Glomerular visceral epithelial cell (primary cell): ENCODE data around the gene FAT2.
"Not testable (repeated sequence)": the region's sequence is repeated elsewhere in the genome, so short reads cannot be mapped to it uniquely, and the experiment has no call there.

Experiments used
- DNase-seq: peaks from one replicate; pipeline ENCODE4 v3.0.0-alpha.2; 2016; ENCODE audit errors: extremely low spot score

Gene FAT2

GRCh38 chr5:151612689-151613427 lies 21.7 kb upstream of the FAT2 start:
- DNase-seq, result peak; percentile 77

- no peak for DNase-seq
These were observed 20.1 kb upstream of the FAT2 start for GRCh38 chr5:151611127-151611775.

- DNase-seq, result no peak
These were observed 17.4 kb upstream of the FAT2 start for GRCh38 chr5:151608522-151608921.

- no peak for DNase-seq
These were observed 16.2 kb upstream of the FAT2 start for GRCh38 chr5:151607304-151607703.

- no peak for DNase-seq
These were observed 14.4 kb upstream of the FAT2 start for GRCh38 chr5:151605559-151605958.

- DNase-seq, result no peak
These were observed 11.7 kb upstream of the FAT2 start for GRCh38 chr5:151602806-151603205.

- no peak for DNase-seq
These were observed 10.3 kb upstream of the FAT2 start for GRCh38 chr5:151601391-151601790.

- DNase-seq, result no peak
These were observed 9.0 kb upstream of the FAT2 start for GRCh38 chr5:151600069-151600665.

GRCh38 chr5:151598984-151599383 lies 7.9 kb upstream of the FAT2 start:
- DNase-seq, result no peak

- DNase-seq, result no peak
These were observed 7.4 kb upstream of the FAT2 start for GRCh38 chr5:151598549-151598948.

GRCh38 chr5:151597749-151598148 lies 6.6 kb upstream of the FAT2 start:
- DNase-seq, result no peak

GRCh38 chr5:151596828-151597539 lies 5.9 kb upstream of the FAT2 start:
- peak; percentile 53 for DNase-seq

- peak; percentile 28 for DNase-seq
These were observed 4.3 kb upstream of the FAT2 start for GRCh38 chr5:151595411-151595826.

- peak; percentile 82 for DNase-seq
These were observed 1.8 kb upstream of the FAT2 start for GRCh38 chr5:151592855-151593408.

- DNase-seq, result peak; percentile 30
These were observed 1.1 kb downstream of the FAT2 start for GRCh38 chr5:151589878-151590570.

- DNase-seq, result no peak
These were observed 3.2 kb downstream of the FAT2 start for GRCh38 chr5:151587796-151588555.

GRCh38 chr5:151585970-151586369 lies 5.2 kb downstream of the FAT2 start:
- DNase-seq, result no peak

- DNase-seq, result not testable (repeated sequence)
These were observed 5.8 kb downstream of the FAT2 start for GRCh38 chr5:151585344-151585743.

- peak; percentile 79 for DNase-seq
These were observed 6.8 kb downstream of the FAT2 start for GRCh38 chr5:151584057-151584937.
